ENCODE results near the gene ENO3.

- TF ChIP-seq POLR2A (IDR thresholded peaks at IDR 0.05), result no peak
- no peak for TF ChIP-seq CTCF (IDR thresholded peaks at IDR 0.05)
Observed at GRCh38 chr17:4928881-4929280, 22.0 kb upstream of the ENO3 start.
